MM.1S (cell line): ENCODE measurements around the gene ANKRD52.

Experiments used
- DNase-seq: peaks from one replicate; pipeline ENCODE4 v3.0.0-alpha.2; 2015
- H2AFZ ChIP-seq: fragments of 300-600 bp; sonication (generic); 2 replicates; pipeline ENCODE4 v1.6.0; 2016; ENCODE audit warnings: antibody characterized with exemption, low read length
- H3F3A ChIP-seq: fragments of 300-600 bp; sonication (generic); 2 replicates; pipeline ENCODE4 v1.6.1; 2016; ENCODE audit warnings: mild to moderate bottlenecking, antibody characterized with exemption, low read length, moderate library complexity, mixed read lengths; ENCODE audit not compliant: insufficient read depth
- H3K27ac ChIP-seq: fragments of 300-600 bp; sonication (generic); 2 replicates; pipeline ENCODE4 v1.5.1; 2016; ENCODE audit warnings: mild to moderate bottlenecking, low read length
- H3K27me3 ChIP-seq: fragments of 300-600 bp; sonication (generic); replicated peaks from 2 replicates; pipeline ENCODE4 v1.6.0; 2016; ENCODE audit warnings: low read length; ENCODE audit not compliant: insufficient read depth
- H3K36me3 ChIP-seq: fragments of 300-600 bp; sonication (generic); replicated peaks from 2 replicates; pipeline ENCODE4 v1.6.1; 2016; ENCODE audit warnings: mild to moderate bottlenecking, low read length, mixed read lengths; ENCODE audit not compliant: insufficient read depth
- H3K4me1 ChIP-seq: fragments of 300-600 bp; sonication (generic); 2 replicates; pipeline ENCODE4 v1.6.1; 2016; ENCODE audit warnings: low read length, mixed read lengths
- H3K4me2 ChIP-seq: fragments of 300-600 bp; sonication (generic); 2 replicates; pipeline ENCODE4 v1.6.0; 2016; ENCODE audit warnings: low read depth, low read length
- H3K4me3 ChIP-seq: fragments of 300-600 bp; sonication (generic); 2 replicates; pipeline ENCODE4 v1.5.1; 2016; ENCODE audit warnings: low read length, mixed read lengths
- H3K79me2 ChIP-seq: fragments of 300-600 bp; sonication (generic); 2 replicates; pipeline ENCODE4 v1.6.1; 2016; ENCODE audit warnings: mixed run types, low read length, mixed read lengths
- H3K9ac ChIP-seq: fragments of 300-600 bp; sonication (generic); 2 replicates; pipeline ENCODE4 v1.6.1; 2016; ENCODE audit warnings: low read length, mixed read lengths
- H3K9me2 ChIP-seq: fragments of 300-600 bp; sonication (generic); replicated peaks from 2 replicates; pipeline ENCODE4 v1.6.1; 2016; ENCODE audit warnings: mild to moderate bottlenecking, low read length, mixed read lengths; ENCODE audit not compliant: insufficient read depth
- H3K9me3 ChIP-seq: fragments of 300-600 bp; sonication (generic); replicated peaks from 2 replicates; pipeline ENCODE4 v1.6.1; 2016; ENCODE audit warnings: mild to moderate bottlenecking, low read length, mixed read lengths; ENCODE audit not compliant: insufficient read depth
- H4K20me1 ChIP-seq: fragments of 300-600 bp; sonication (generic); 2 replicates; pipeline ENCODE4 v1.6.1; 2016; ENCODE audit warnings: mild to moderate bottlenecking, low read length, moderate library complexity, mixed read lengths; ENCODE audit not compliant: insufficient read depth
- EZH2 ChIP-seq: fragments of 300-600 bp; sonication (generic); optimal IDR thresholded peaks from 2 replicates; pipeline ENCODE3; 2017; ENCODE audit warnings: low read depth, mild to moderate bottlenecking, antibody characterized with exemption, low read length, mixed read lengths
- EZH2phosphoT487 ChIP-seq: fragments of 300-600 bp; sonication (generic); IDR thresholded peaks from 2 replicates; pipeline ENCODE4 v1.6.1; 2018; ENCODE audit warnings: antibody characterized with exemption, low read length
- TF ChIP-seq, protein P1 (sequence below): fragments of 300-600 bp; sonication (generic); IDR thresholded peaks from 2 replicates; pipeline ENCODE4 v1.5.1; 2016; ENCODE audit warnings: antibody characterized with exemption, low read length, mixed read lengths

Gene ANKRD52

DNA sequence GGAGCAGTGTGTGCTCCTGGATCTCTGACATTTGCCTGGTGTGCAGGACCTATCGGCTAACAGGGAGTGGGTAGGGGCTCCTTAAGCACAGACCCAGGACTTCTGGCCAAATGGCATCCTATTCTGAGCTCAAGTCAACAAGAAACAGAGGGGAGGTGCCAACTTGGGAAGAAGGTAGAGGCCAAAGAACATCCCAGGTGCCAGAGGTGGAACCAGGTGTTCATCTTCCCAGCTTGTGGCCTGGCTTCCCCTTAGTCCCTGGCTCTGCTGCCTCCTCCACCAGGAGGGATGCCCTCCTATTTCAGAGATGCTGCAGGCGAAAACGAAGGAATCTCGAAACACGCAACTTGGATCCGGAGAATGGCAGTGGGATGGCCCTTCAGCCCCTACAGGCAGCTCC is 22.1 kb downstream of the ANKRD52 start:
- H2AFZ ChIP-seq, result no peak overlapping the region

DNA sequence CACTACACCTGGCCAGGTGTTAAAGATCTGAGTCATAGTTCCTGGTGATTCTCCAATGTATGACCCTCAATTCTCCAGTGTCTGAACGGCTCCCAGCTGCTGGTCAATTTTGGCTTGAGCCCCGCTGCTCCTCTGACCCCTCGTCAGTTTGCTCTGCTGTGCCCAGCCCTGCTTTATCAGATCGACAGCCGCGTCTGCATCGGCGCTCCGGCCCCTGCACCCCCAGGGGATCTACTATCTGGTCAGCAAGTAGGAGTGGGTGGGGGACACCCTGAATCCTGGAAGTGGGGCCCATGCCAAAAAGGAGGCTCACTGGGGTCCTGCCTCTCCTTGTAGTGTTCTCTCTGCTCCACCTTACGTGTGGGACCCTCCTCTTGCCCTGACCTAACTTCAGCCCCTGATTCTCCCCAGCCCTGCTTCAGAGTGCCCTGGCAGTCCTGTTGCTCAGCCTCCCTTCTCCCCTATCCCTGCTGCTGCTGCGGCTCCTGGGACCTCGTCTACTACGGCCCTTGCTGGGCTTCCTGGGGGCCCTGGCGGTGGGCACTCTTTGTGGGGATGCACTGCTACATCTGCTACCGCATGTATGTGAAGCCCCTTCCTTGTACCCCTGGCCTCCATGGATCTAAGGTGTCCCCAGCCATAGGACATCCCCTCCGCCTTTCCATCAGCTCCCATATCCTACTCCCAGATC is 23.3 kb downstream of the ANKRD52 start:
- no peak overlapping the region for H3K9ac ChIP-seq
- H3K27ac ChIP-seq, result no peak overlapping the region
- no peak for DNase-seq
- no peak overlapping the region for H3K4me2 ChIP-seq
- H3K36me3 ChIP-seq, result no peaks in the 10 kb centered on the region
- H3K4me3 ChIP-seq, result no peak overlapping the region
- H4K20me1 ChIP-seq, result no peaks in the 10 kb centered on the region
- H3K4me1 ChIP-seq, result no peaks in the 10 kb centered on the region
- no peaks in the 10 kb centered on the region for H3K9me2 ChIP-seq
- H3F3A ChIP-seq, result no peaks in the 10 kb centered on the region; the same call in 1 of the 2 replicates
- no peaks in the 10 kb centered on the region for H3K9me3 ChIP-seq
- H2AFZ ChIP-seq, result no peak overlapping the region
- H3K27me3 ChIP-seq, result no peaks in the 10 kb centered on the region
- no peaks in the 10 kb centered on the region for H3K79me2 ChIP-seq
- TF ChIP-seq EZH2, result no peak
- TF ChIP-seq, protein P1, sequence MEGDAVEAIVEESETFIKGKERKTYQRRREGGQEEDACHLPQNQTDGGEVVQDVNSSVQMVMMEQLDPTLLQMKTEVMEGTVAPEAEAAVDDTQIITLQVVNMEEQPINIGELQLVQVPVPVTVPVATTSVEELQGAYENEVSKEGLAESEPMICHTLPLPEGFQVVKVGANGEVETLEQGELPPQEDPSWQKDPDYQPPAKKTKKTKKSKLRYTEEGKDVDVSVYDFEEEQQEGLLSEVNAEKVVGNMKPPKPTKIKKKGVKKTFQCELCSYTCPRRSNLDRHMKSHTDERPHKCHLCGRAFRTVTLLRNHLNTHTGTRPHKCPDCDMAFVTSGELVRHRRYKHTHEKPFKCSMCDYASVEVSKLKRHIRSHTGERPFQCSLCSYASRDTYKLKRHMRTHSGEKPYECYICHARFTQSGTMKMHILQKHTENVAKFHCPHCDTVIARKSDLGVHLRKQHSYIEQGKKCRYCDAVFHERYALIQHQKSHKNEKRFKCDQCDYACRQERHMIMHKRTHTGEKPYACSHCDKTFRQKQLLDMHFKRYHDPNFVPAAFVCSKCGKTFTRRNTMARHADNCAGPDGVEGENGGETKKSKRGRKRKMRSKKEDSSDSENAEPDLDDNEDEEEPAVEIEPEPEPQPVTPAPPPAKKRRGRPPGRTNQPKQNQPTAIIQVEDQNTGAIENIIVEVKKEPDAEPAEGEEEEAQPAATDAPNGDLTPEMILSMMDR, result no peak
- no peak for TF ChIP-seq EZH2phosphoT487

More for the DNA sequence above, 22.1 kb downstream of the ANKRD52 start:
- Histone ChIP-seq H3K79me2 (no peaks in the 10 kb centered on the region), H3K27ac (no peak overlapping the region), H4K20me1 (no peaks in the 10 kb centered on the region), H3K4me2 (no peak overlapping the region), H3K36me3 (no peaks in the 10 kb centered on the region), H3K9me2 (no peaks in the 10 kb centered on the region), H3F3A (no peaks in the 10 kb centered on the region), H3K27me3 (no peaks in the 10 kb centered on the region), H3K4me1 (no peaks in the 10 kb centered on the region), H3K4me3 (no peak overlapping the region), H3K9me3 (no peaks in the 10 kb centered on the region), H3K9ac (no peak overlapping the region)
- no peak for TF ChIP-seq EZH2
- no peak for TF ChIP-seq EZH2phosphoT487
- TF ChIP-seq, protein P1, result no peak
- no peak for DNase-seq

DNA sequence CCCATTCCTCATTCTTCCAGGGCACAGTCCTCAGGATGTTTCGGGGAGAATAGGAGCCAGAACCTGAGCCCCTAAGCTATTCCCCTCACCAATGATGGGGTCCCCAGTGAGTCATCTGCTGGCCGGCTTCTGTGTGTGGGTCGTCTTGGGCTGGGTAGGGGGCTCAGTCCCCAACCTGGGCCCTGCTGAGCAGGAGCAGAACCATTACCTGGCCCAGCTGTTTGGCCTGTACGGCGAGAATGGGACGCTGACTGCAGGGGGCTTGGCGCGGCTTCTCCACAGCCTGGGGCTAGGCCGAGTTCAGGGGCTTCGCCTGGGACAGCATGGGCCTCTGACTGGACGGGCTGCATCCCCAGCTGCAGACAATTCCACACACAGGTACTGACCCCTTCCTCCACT is 27.0 kb downstream of the ANKRD52 start:
- DNase-seq, result no peak
- Histone ChIP-seq H3K4me3 (no peak overlapping the region), H3K4me1 (no peaks in the 10 kb centered on the region), H3F3A (no peaks in the 10 kb centered on the region; the same call in 1 of the 2 replicates), H3K27me3 (no peaks in the 10 kb centered on the region), H3K79me2 (no peaks in the 10 kb centered on the region), H3K9me3 (no peaks in the 10 kb centered on the region), H3K36me3 (no peaks in the 10 kb centered on the region), H2AFZ (no peak overlapping the region), H3K9me2 (no peaks in the 10 kb centered on the region), H3K27ac (no peak overlapping the region), H3K9ac (no peak overlapping the region), H4K20me1 (no peaks in the 10 kb centered on the region), H3K4me2 (no peak overlapping the region)
- no peak for TF ChIP-seq EZH2phosphoT487
- TF ChIP-seq, protein P1, result no peak
- TF ChIP-seq EZH2, result no peak
